PFSK-1 (cell line): ENCODE results near the gene TMUB1.

ENCODE experiments used
- POLR2AphosphoS5 ChIP-seq: IDR thresholded peaks from 2 replicates; pipeline ENCODE4 v1.6.1; 2012; ENCODE audit warnings: low read depth, mild to moderate bottlenecking, control low read depth, low read length, moderate library complexity
- REST ChIP-seq, 2 experiments: IDR thresholded peaks; 2 replicates each; pipeline versions ENCODE4 v1.6.1 to v1.8.0; 2011 to 2012; ENCODE audit warnings: low read depth in 2 of 2, low read length in 2 of 2, control low read depth in 1 of 2, inconsistent platforms in 1 of 2, mild to moderate bottlenecking in 1 of 2, moderate library complexity in 1 of 2; ENCODE audit not compliant: insufficient read depth in 1 of 2
- TAF1 ChIP-seq: IDR thresholded peaks from 2 replicates; pipeline ENCODE4 v1.6.1; 2012; ENCODE audit warnings: low read length, control low read depth, borderline replicate concordance; ENCODE audit not compliant: insufficient read depth

- no peak for TF ChIP-seq REST (IDR thresholded peaks at IDR 0.05; ENCODE audit: insufficient read depth in 1 of 2, low read depth in 2 of 2, low read length in 2 of 2)
- no peak for TF ChIP-seq POLR2AphosphoS5
- TF ChIP-seq TAF1: no peak
Observed at GRCh38 chr7:151032936-151033863, 50.1 kb downstream of the TMUB1 start.
